Osteoblast (primary cell): ENCODE results near the gene EML1. TPM values are rescaled to one million over a fixed set of nuclear protein-coding genes. Genes with fewer than 3 reads are reported as not detected.

Source experiments
- DNase-seq: peaks from one replicate; pipeline ENCODE4 v3.0.0; 2011; ENCODE audit warnings: low spot score, mixed read lengths; ENCODE audit not compliant: insufficient read length; ENCODE audit errors: missing footprints
- H2AFZ ChIP-seq: 2 replicates; pipeline ENCODE4 v1.6.0; 2011; ENCODE audit warnings: mild to moderate bottlenecking, low read length
- H3K27ac ChIP-seq: 2 replicates; pipeline ENCODE4 v1.5.1; 2011; ENCODE audit warnings: mild to moderate bottlenecking, low read depth, low read length, moderate library complexity
- H3K27me3 ChIP-seq: 2 replicates; pipeline ENCODE4 v1.6.0; 2012; ENCODE audit warnings: mild to moderate bottlenecking, control low read depth, inconsistent platforms, low read length, moderate library complexity; ENCODE audit not compliant: insufficient read depth
- H3K36me3 ChIP-seq: 2 replicates; pipeline ENCODE4 v1.5.1; 2011; ENCODE audit warnings: mild to moderate bottlenecking, low read length, control low read depth, moderate library complexity; ENCODE audit not compliant: insufficient read depth
- H3K4me1 ChIP-seq: 2 replicates; pipeline ENCODE4 v1.5.1; 2011; ENCODE audit warnings: mild to moderate bottlenecking, low read length, control low read depth, moderate library complexity; ENCODE audit not compliant: insufficient read depth
- H3K4me2 ChIP-seq: 2 replicates; pipeline ENCODE4 v1.6.0; 2011; ENCODE audit warnings: mild to moderate bottlenecking, low read length; ENCODE audit not compliant: insufficient read depth
- H3K4me3 ChIP-seq: fragments of 200-600 bp; sonication (generic); 3 replicates; pipeline ENCODE4 v1.5.1; 2012; ENCODE audit warnings: mild to moderate bottlenecking, low read length, inconsistent platforms; ENCODE audit not compliant: insufficient read depth
- H3K79me2 ChIP-seq: 2 replicates; pipeline ENCODE4 v1.6.0; 2012; ENCODE audit warnings: mild to moderate bottlenecking, low read length, control low read depth, inconsistent platforms; ENCODE audit not compliant: insufficient read depth
- H3K9me3 ChIP-seq: 2 replicates; pipeline ENCODE4 v1.5.1; 2011; ENCODE audit warnings: low read depth, low read length, control low read depth
- H4K20me1 ChIP-seq: 2 replicates; pipeline ENCODE4 v1.6.0; 2012; ENCODE audit warnings: mild to moderate bottlenecking, low read length, control low read depth; ENCODE audit not compliant: insufficient read depth
- total RNA-seq: library from RNA; depleted of rRNA; stranded (reverse); fragments of >200 nt; gene quantifications from 2 replicates; pipeline ENCODE4 v1.2.3, GENCODE V29; 2012
- TF ChIP-seq, protein P1 (sequence below): IDR thresholded peaks from 2 replicates; pipeline ENCODE4 v1.5.1; 2011; ENCODE audit warnings: mild to moderate bottlenecking, low read depth, low read length, moderate library complexity; ENCODE audit errors: extremely low read depth

The EML1 gene
- total RNA-seq, 1 donor = 46.7 TPM

DNA sequence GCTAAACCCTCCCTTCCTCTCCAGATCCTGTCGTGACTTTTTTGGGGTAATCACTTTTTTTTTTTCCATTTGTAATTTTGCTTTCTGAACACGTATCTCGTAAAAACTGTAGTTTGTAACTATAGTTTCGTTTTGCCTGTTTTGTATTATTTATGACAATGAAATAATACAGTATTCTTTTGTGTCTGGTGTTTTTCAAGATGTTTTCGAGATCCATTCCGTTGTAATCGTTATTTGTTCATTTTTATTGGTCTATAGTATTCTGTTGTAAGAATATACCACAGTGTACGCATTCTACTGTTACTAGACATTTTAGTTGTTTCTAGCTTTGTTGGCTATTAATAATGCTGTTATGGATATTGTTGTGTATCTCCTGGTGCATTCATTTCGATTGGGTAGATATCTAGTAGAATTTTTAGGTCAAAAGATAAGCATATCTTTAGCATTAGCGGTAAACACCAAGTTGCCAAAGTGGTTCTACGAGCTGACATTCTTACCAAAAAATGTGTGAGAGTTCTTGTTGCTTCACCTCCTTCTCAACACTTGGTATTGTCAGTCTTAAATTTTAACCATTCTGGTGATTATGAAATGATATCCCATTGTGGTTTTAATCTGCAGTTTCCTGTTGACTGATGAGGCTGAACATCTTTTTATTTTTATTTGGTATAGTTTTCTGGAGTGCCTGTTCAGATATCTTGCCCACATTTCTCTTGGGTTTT, 179.7 kb downstream of the EML1 start:
- TF ChIP-seq, protein P1, sequence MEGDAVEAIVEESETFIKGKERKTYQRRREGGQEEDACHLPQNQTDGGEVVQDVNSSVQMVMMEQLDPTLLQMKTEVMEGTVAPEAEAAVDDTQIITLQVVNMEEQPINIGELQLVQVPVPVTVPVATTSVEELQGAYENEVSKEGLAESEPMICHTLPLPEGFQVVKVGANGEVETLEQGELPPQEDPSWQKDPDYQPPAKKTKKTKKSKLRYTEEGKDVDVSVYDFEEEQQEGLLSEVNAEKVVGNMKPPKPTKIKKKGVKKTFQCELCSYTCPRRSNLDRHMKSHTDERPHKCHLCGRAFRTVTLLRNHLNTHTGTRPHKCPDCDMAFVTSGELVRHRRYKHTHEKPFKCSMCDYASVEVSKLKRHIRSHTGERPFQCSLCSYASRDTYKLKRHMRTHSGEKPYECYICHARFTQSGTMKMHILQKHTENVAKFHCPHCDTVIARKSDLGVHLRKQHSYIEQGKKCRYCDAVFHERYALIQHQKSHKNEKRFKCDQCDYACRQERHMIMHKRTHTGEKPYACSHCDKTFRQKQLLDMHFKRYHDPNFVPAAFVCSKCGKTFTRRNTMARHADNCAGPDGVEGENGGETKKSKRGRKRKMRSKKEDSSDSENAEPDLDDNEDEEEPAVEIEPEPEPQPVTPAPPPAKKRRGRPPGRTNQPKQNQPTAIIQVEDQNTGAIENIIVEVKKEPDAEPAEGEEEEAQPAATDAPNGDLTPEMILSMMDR = no peak
- peaks cover 18% of the 10 kb centered on the region for H3K4me1 ChIP-seq
- H3K79me2 ChIP-seq = peaks cover 38% of the 10 kb centered on the region
- H3K4me3 ChIP-seq = peak overlapping the region; percentile 78
- no peaks in the 10 kb centered on the region for H3K36me3 ChIP-seq
- peak overlapping the region; percentile 89 for H3K4me2 ChIP-seq
- H2AFZ ChIP-seq = peak overlapping the region; percentile 87
- H3K27me3 ChIP-seq = no peaks in the 10 kb centered on the region
- peaks cover 3% of the 10 kb centered on the region for H3K9me3 ChIP-seq
- peaks cover 7% of the 10 kb centered on the region for H4K20me1 ChIP-seq
- DNase-seq = no peak
- H3K27ac ChIP-seq = no peak overlapping the region

DNA sequence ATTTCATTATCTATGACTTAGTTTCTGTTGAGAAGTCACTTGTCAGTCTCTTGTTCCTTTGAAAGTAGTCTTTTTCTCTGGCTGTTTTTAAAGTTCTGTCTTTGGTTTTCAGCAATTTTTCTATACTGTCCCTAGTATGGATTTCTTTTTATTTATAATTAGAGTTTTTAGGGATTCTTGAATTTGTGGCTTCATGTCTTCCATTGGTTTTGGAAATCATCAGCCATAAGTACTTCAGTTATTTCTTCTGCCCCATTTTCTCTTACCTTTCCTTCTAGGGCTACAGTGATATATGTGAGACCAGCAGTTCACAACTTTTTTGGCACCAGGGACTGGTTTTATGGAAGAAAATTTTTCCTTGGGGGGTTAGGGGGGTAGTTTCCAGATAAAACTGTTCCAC, 182.0 kb downstream of the EML1 start:
- Histone ChIP-seq H4K20me1 (peaks cover 7% of the 10 kb centered on the region), H3K4me3 (no peak overlapping the region), H3K27ac (no peak overlapping the region), H3K36me3 (no peaks in the 10 kb centered on the region), H3K4me1 (no peaks in the 10 kb centered on the region), H3K4me2 (no peak overlapping the region), H3K79me2 (peaks cover 44% of the 10 kb centered on the region), H3K27me3 (no peaks in the 10 kb centered on the region), H3K9me3 (peaks cover 3% of the 10 kb centered on the region), H2AFZ (no peak overlapping the region)
- TF ChIP-seq, protein P1 = no peak
- no peak for DNase-seq

DNA sequence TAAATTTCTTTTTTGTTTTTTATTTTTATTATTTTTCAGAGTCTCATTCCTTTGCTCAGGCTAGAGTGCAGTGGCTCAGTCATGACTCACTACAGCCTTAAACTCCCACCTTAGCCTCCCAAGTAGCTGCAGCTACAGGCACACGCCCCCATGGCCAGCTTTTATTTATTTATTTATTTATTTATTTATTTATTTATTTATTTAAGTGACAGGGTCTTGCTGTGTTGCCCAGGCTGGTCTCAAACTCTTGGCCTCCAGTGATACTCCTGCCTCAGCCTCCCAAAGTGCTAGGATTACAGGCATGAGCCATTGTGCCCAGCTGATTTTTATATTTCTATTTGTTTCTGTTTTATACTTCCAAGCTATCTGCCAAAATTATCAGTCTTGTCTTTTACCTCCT, 182.8 kb downstream of the EML1 start:
- H3K36me3 ChIP-seq = no peaks in the 10 kb centered on the region
- H3K79me2 ChIP-seq = peaks cover 47% of the 10 kb centered on the region
- H4K20me1 ChIP-seq = peaks cover 7% of the 10 kb centered on the region

DNA sequence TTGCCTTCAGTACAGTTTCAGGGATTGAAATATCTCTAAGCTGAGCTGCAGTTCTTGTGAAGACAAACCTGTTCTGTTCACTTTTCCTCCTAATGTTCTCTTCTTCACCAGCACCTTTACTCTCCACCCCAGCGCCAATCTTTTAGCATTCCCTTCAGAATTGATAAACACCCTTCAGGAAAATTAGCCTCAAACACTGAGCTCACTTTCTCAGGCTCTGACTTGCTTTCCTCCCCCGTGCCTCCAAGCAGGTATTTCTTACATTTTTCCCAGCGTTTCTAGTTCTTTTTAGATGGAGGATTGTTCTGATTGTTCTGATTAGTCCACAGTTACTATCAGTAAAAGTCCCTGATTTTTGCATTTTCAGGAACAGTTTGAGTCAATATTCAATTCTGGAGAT, 183.5 kb downstream of the EML1 start:
- TF ChIP-seq, protein P1 = no peak
- H3K79me2 ChIP-seq = peaks cover 47% of the 10 kb centered on the region
- H2AFZ ChIP-seq = no peak overlapping the region
- H3K9me3 ChIP-seq = peaks cover 3% of the 10 kb centered on the region
- H3K27me3 ChIP-seq = no peaks in the 10 kb centered on the region
- no peaks in the 10 kb centered on the region for H3K36me3 ChIP-seq
- DNase-seq = no peak
- H3K4me2 ChIP-seq = no peak overlapping the region
- H4K20me1 ChIP-seq = peaks cover 7% of the 10 kb centered on the region
- H3K4me1 ChIP-seq = no peaks in the 10 kb centered on the region
- H3K27ac ChIP-seq = no peak overlapping the region
- H3K4me3 ChIP-seq = no peak overlapping the region

More for the DNA sequence above, 182.8 kb downstream of the EML1 start:
- H3K27ac ChIP-seq = no peak overlapping the region
- no peak overlapping the region for H3K4me3 ChIP-seq
- H3K4me2 ChIP-seq = no peak overlapping the region
- no peak overlapping the region for H2AFZ ChIP-seq
- H3K27me3 ChIP-seq = no peaks in the 10 kb centered on the region
- peaks cover 3% of the 10 kb centered on the region for H3K9me3 ChIP-seq
- TF ChIP-seq, protein P1 = no peak
- DNase-seq = no peak
- H3K4me1 ChIP-seq = no peaks in the 10 kb centered on the region
